K562 (cell line): ENCODE results near the gene VWA8.
A peak's percentile ranks its signal among the peaks of the same experiment; 100 is the strongest.

ENCODE experiments used
- CTCF ChIP-seq, 3 experiments: IDR thresholded peaks in 2 of 3; conservative IDR thresholded peaks in 1 of 3; 2 replicates each; pipeline ENCODE4 v1.5.1; 2011 to 2012; ENCODE audit warnings: low read length in 3 of 3, mild to moderate bottlenecking in 3 of 3, control low read depth in 2 of 3, improper control_type of control experiment in 1 of 3, inconsistent platforms in 1 of 3, low read depth in 1 of 3, mixed read lengths in 1 of 3, moderate library complexity in 1 of 3; ENCODE audit not compliant: insufficient read depth in 2 of 3
- FOXK1 ChIP-seq: sonication (generic); formaldehyde crosslinking; IDR thresholded peaks from 2 replicates; pipeline ENCODE4 v1.8.0; 2022; ENCODE audit warnings: missing genetic modification reagents, mild to moderate bottlenecking, borderline replicate concordance
- KDM1A ChIP-seq, 2 experiments: fragments of 450-650 bp; IDR thresholded peaks; 2 replicates each; pipeline ENCODE4 v1.6.1; 2016; ENCODE audit warnings: mild to moderate bottlenecking in 2 of 2
- PHF20 ChIP-seq: fragments of 450-650 bp; IDR thresholded peaks from 2 replicates; pipeline ENCODE4 v1.6.1; 2018; ENCODE audit not compliant: partially characterized antibody
- PKNOX1 ChIP-seq: fragments of 450-650 bp; IDR thresholded peaks from 2 replicates; pipeline ENCODE4 v1.6.1; 2016
- POLR2AphosphoS5 ChIP-seq: IDR thresholded peaks from 2 replicates; pipeline ENCODE4 v1.6.1; 2011; ENCODE audit warnings: mild to moderate bottlenecking, low read depth, low read length, moderate library complexity; ENCODE audit not compliant: control insufficient read depth, insufficient read depth
- RCOR1 ChIP-seq, 2 experiments: IDR thresholded peaks; 2 replicates each; pipeline ENCODE4 v1.6.1; 2012; ENCODE audit warnings: low read depth in 2 of 2, low read length in 2 of 2, borderline replicate concordance in 1 of 2, improper control_type of control experiment in 1 of 2
- SRSF9 ChIP-seq: fragments of 200-400 bp; formaldehyde crosslinking; IDR thresholded peaks from 2 replicates; pipeline ENCODE4 v1.6.1; 2017; ENCODE audit warnings: low read depth, low read length, borderline replicate concordance
- TAF15 ChIP-seq: fragments of 200-400 bp; formaldehyde crosslinking; IDR thresholded peaks from 2 replicates; pipeline ENCODE4 v1.6.1; 2017; ENCODE audit warnings: mild to moderate bottlenecking, low read depth, low read length, moderate library complexity

- TF ChIP-seq PHF20 (no peak), PKNOX1 (no peak), POLR2AphosphoS5 (no peak), KDM1A (IDR thresholded peaks at IDR 0.05) (no peak), SRSF9 (no peak), RCOR1 (IDR thresholded peaks at IDR 0.05; ENCODE audit: borderline replicate concordance in 1 of 2, low read depth in 2 of 2, low read length in 2 of 2) (no peak), TAF15 (no peak), FOXK1 (no peak), CTCF (IDR thresholded peaks at IDR 0.05 in 2 of 3, conservative IDR thresholded peaks at IDR 0.05 in 1 of 3; ENCODE audit: insufficient read depth in 2 of 3, low read depth in 1 of 3, low read length in 3 of 3) (0 out of 6 replicates have a peak, but pooled peaks of 1 of the 3 experiments have one; percentile 2)
Observed at GRCh38 chr13:41611385-41611784, 349.5 kb downstream of the VWA8 start.
